ENCODE results near the gene TRIM47. TPM values are rescaled to one million over a fixed set of nuclear protein-coding genes. Genes with fewer than 3 reads are reported as not detected.

The TRIM47 gene
- total and polyA plus RNA-seq, 2 of the 13 experiments (the other 11 are each of a cell fraction or from before 2014, with no cell fraction given) = 33.5 to 82.0 TPM

DNA sequence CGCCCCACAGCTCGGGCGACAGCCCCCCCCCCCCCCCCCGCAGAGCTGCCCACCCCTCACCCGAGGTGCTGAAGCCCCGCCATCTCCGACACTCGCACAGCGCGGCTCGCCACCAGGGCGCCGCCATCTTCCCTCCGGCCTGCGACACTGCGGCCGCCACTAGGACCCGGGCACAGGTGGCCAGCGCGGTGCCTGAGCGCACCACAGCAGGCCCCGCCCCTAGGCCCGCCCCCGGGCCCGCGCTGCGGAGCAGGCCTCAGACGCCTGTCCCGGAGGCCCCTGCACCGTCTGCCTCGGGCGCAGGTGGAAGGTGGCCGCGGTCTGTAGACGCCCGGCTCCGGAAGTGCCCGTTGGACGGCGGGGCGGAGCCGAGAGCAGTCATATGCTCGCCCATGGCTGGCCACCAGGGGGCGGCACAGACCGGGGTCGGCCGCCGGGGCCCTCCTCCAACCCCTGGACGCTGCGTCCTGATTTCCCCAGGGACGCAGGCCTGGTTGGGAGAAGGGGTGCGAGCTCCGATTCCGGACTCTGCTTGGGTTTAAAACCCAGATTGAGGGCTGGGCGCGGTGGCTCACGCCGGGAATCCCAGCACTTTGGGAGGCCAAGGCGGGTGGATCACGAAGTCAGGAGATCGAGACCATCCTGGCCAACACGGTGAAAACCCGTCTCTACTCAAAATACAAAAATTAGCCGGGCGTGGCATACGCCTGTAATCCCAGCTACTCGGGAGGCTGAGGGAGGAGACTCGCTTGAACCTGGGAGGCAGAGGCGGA, 26.6 kb upstream of the TRIM47 start, which contains the start of gene MRPL38 (continued):
- TF ChIP-seq, protein P1, sequence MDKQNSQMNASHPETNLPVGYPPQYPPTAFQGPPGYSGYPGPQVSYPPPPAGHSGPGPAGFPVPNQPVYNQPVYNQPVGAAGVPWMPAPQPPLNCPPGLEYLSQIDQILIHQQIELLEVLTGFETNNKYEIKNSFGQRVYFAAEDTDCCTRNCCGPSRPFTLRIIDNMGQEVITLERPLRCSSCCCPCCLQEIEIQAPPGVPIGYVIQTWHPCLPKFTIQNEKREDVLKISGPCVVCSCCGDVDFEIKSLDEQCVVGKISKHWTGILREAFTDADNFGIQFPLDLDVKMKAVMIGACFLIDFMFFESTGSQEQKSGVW (CRISPR knock-in tag; IDR thresholded peaks at IDR 0.05; ENCODE audit: borderline replicate concordance) = no peak; the same call in 1 of the 2 replicates
- TF ChIP-seq ZNF136 (CRISPR knock-in tag; IDR thresholded peaks at IDR 0.05; ENCODE audit: low read depth) (peak; percentile 62; the same call in 1 of the 2 replicates), ZNF501 (CRISPR knock-in tag; IDR thresholded peaks at IDR 0.05) (peak; percentile 98), SRSF1 (optimal IDR thresholded peaks at IDR 0.05; ENCODE audit: low read depth, low read length) (no peak), REXO4 (CRISPR knock-in tag; IDR thresholded peaks at IDR 0.05; ENCODE audit: borderline replicate concordance) (no peak), TAF15 (IDR thresholded peaks at IDR 0.05; ENCODE audit: low read depth, low read length, poor library complexity, severe bottlenecking) (no peak), ZNF749 (CRISPR knock-in tag; IDR thresholded peaks at IDR 0.05; ENCODE audit: borderline replicate concordance) (peak; percentile 66; the same call in 1 of the 2 replicates), GFI1 (CRISPR knock-in tag; IDR thresholded peaks at IDR 0.05; ENCODE audit: borderline replicate concordance) (peak; percentile 93), SSRP1 (CRISPR knock-in tag; IDR thresholded peaks at IDR 0.05) (peak; percentile 50; the same call in 1 of the 2 replicates), PHF5A (CRISPR knock-in tag; IDR thresholded peaks at IDR 0.05; ENCODE audit: low read depth, unreplicated experiment) (peak; percentile 98), KLF15 (CRISPR knock-in tag; IDR thresholded peaks at IDR 0.05; ENCODE audit: borderline replicate concordance) (no peak), ATF1 (CRISPR knock-in tag; IDR thresholded peaks at IDR 0.05) (no peak), ZBTB21 (CRISPR knock-in tag; IDR thresholded peaks at IDR 0.05) (no peak), MIER3 (CRISPR knock-in tag; IDR thresholded peaks at IDR 0.05; ENCODE audit: borderline replicate concordance) (peak; percentile 97), IRX3 (CRISPR knock-in tag; IDR thresholded peaks at IDR 0.05; ENCODE audit: borderline replicate concordance, low read depth) (peak; percentile 92; the same call in 1 of the 2 replicates), FOXC1 (CRISPR knock-in tag; IDR thresholded peaks at IDR 0.05; ENCODE audit: borderline replicate concordance) (peak; percentile 94; the same call in 1 of the 2 replicates), ARNTL (CRISPR knock-in tag; IDR thresholded peaks at IDR 0.05) (peak; percentile 74), HOXD1 (CRISPR knock-in tag; IDR thresholded peaks at IDR 0.05) (peak; percentile 93), POLR2AphosphoS5 (IDR thresholded peaks at IDR 0.05; ENCODE audit: low read depth, low read length) (peak; percentile 73), DMAP1 (CRISPR knock-in tag; IDR thresholded peaks at IDR 0.05) (peak; percentile 85), YEATS2 (CRISPR knock-in tag; IDR thresholded peaks at IDR 0.05; ENCODE audit: borderline replicate concordance) (peak; percentile 95), RXRA (CRISPR knock-in tag; IDR thresholded peaks at IDR 0.05) (peak; percentile 94), ZNF841 (CRISPR knock-in tag; IDR thresholded peaks at IDR 0.05; ENCODE audit: borderline replicate concordance) (0 out of 2 replicates have a peak, but pooled peaks have one; percentile 58), NFKB2 (CRISPR knock-in tag; IDR thresholded peaks at IDR 0.05; ENCODE audit: borderline replicate concordance) (peak; percentile 95), FLYWCH1 (CRISPR knock-in tag; IDR thresholded peaks at IDR 0.05) (no peak; the same call in 1 of the 2 replicates), ZNF430 (CRISPR knock-in tag; IDR thresholded peaks at IDR 0.05) (peak; percentile 96), MAF1 (CRISPR knock-in tag; IDR thresholded peaks at IDR 0.05; ENCODE audit: borderline replicate concordance) (peak; percentile 86; the same call in 1 of the 2 replicates)
- TF ChIP-seq, protein P2, sequence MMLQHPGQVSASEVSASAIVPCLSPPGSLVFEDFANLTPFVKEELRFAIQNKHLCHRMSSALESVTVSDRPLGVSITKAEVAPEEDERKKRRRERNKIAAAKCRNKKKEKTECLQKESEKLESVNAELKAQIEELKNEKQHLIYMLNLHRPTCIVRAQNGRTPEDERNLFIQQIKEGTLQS (CRISPR knock-in tag; IDR thresholded peaks at IDR 0.05) = peak; percentile 59; the same call in 1 of the 2 replicates
- TF ChIP-seq, protein P3, sequence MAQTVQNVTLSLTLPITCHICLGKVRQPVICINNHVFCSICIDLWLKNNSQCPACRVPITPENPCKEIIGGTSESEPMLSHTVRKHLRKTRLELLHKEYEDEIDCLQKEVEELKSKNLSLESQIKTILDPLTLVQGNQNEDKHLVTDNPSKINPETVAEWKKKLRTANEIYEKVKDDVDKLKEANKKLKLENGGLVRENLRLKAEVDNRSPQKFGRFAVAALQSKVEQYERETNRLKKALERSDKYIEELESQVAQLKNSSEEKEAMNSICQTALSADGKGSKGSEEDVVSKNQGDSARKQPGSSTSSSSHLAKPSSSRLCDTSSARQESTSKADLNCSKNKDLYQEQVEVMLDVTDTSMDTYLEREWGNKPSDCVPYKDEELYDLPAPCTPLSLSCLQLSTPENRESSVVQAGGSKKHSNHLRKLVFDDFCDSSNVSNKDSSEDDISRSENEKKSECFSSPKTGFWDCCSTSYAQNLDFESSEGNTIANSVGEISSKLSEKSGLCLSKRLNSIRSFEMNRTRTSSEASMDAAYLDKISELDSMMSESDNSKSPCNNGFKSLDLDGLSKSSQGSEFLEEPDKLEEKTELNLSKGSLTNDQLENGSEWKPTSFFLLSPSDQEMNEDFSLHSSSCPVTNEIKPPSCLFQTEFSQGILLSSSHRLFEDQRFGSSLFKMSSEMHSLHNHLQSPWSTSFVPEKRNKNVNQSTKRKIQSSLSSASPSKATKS (CRISPR knock-in tag; IDR thresholded peaks at IDR 0.05) = no peak; the same call in 1 of the 2 replicates

Data from HepG2 (cell line).